Measurements from ENCODE around the gene DLG2. TPM values are rescaled to one million over a fixed set of nuclear protein-coding genes. Genes with fewer than 3 reads are reported as not detected.

Gene DLG2
- total RNA-seq, 1 donor = 3.0 TPM

DNA sequence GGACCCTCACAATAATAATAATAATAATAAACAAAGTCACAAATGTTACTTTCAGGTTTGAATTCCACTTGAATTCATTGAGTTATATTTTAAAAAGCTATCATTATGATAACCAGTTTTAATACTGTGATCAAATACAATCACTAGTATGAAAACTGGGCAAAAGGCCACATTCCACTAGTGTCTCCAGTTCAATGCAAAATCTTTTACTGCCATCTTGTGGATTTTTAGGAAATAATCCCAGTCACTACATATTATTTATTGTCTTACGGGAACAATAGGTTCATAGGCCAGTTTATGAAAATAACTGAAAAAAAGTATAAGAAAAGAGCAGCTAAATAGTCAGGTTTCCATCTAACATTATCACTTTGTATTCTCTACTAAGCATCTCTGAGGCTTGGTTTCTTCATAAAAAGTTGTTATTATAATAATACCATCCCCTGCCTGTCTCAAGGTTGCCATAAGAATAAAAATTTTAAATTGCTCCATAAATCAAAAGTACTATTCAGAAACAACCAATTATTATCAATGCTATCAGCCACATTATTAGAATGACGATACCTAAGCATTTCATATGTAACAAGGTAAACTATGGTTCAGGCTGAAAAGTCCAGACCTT lies 1807.1 kb downstream of the DLG2 start:
- H3K4me3 ChIP-seq (ENCODE audit: low read depth, low read length) = no peak overlapping the region
- TF ChIP-seq, protein P1, sequence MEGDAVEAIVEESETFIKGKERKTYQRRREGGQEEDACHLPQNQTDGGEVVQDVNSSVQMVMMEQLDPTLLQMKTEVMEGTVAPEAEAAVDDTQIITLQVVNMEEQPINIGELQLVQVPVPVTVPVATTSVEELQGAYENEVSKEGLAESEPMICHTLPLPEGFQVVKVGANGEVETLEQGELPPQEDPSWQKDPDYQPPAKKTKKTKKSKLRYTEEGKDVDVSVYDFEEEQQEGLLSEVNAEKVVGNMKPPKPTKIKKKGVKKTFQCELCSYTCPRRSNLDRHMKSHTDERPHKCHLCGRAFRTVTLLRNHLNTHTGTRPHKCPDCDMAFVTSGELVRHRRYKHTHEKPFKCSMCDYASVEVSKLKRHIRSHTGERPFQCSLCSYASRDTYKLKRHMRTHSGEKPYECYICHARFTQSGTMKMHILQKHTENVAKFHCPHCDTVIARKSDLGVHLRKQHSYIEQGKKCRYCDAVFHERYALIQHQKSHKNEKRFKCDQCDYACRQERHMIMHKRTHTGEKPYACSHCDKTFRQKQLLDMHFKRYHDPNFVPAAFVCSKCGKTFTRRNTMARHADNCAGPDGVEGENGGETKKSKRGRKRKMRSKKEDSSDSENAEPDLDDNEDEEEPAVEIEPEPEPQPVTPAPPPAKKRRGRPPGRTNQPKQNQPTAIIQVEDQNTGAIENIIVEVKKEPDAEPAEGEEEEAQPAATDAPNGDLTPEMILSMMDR (IDR thresholded peaks at IDR 0.05; ENCODE audit: insufficient read depth, low read length) = peak; percentile 53
- peak; percentile 88 for DNase-seq (ENCODE audit: low read depth)

DNA sequence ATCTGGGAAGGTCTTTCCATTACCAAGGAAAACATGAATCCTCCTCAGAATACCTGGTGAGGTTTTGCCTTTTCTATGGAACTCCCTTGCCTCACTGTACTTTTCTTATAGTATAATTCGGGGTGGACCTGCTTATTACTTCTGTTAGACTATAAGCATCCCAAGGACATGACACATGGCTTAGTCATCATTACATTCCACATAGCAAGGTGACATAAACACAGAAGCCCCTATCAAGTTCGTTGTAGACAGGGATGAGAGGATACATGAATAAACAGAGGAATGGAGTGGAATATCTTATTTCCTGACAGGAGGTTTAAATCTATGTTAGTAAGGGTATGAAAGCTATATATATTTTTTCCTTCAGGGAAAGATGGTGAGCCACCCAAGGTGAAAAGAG lies 1808.8 kb downstream of the DLG2 start:
- TF ChIP-seq, protein P1 (IDR thresholded peaks at IDR 0.05; ENCODE audit: insufficient read depth, low read length) = no peak

DNA sequence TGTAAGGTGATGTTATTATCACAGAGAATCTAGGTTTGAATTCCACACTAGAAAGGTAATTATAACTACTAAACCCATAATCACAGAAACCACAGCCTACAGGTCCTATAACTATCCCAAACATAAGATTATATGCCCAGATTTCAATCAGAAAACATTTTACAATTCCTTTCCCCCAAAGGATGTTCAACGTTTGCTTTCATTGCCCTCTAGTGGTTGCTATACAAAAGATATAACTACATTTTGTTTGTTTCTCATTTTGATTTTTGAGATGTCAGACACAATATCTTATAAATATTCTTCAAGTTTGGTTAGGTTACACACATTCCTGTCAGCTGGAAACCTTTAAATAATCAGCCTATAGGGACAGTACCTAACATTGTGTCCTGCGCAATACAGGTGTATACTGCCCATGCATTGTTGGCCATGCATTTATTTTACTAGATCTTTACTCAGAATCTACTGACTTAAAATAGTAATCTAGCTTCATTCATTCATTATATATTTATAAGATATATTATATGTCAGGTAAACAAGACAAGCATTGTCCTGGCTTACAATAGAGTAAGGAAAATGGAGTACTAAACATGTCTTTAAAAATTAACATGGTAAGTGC lies 1810.5 kb downstream of the DLG2 start:
- H3K4me3 ChIP-seq (ENCODE audit: low read depth, low read length) = no peak overlapping the region
- TF ChIP-seq, protein P1 (IDR thresholded peaks at IDR 0.05; ENCODE audit: insufficient read depth, low read length) = peak; percentile 49
- peak; percentile 29 for DNase-seq (ENCODE audit: low read depth)

More for the DNA sequence above, 1808.8 kb downstream of the DLG2 start:
- DNase-seq (ENCODE audit: low read depth) = no peak
- H3K4me3 ChIP-seq (ENCODE audit: low read depth, low read length) = no peak overlapping the region

DNA sequence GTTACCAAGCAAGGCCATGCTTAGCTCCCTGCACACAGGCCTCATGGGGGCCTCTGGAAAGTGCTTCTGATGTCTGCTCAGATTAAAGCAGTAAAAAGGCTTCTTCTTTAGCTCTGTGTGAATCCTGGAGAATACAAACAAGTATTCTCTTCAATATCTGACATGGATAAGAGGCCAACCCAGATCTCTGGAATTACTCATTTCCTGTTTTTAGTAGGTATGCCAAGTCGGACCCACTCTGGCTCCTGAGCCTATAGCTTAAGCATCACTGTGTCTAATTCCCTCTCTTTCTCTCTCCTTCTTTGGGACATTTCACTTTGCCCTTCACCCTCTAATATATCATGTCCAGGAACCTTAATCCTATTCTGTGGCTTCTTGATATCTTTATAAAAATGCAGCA lies 1811.4 kb downstream of the DLG2 start:
- TF ChIP-seq, protein P1 (IDR thresholded peaks at IDR 0.05; ENCODE audit: insufficient read depth, low read length) = no peak
- H3K4me3 ChIP-seq (ENCODE audit: low read depth, low read length) = no peak overlapping the region
- no peak for DNase-seq (ENCODE audit: low read depth)

DNA sequence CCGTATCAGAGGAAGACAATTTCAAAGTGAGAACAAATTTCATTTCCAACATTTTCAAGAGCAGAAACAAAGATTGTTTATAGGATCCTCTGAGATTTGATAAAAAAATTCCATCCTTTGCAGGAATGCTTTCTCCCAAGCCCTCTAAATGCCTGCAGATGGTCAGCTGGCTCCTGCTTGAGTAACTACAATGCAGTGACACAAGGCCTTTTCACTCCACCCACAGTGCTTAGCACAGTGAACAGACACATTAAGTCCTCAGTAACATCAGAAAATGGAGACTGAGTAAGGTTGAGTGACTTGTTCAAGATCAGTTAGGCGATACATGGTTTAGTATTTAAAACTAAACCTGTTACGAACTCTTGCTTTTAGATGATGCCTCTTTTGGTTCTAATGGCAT lies 1813.8 kb downstream of the DLG2 start:
- DNase-seq (ENCODE audit: low read depth) = no peak
- TF ChIP-seq, protein P1 (IDR thresholded peaks at IDR 0.05; ENCODE audit: insufficient read depth, low read length) = no peak
- H3K4me3 ChIP-seq (ENCODE audit: low read depth, low read length) = no peak overlapping the region

DNA sequence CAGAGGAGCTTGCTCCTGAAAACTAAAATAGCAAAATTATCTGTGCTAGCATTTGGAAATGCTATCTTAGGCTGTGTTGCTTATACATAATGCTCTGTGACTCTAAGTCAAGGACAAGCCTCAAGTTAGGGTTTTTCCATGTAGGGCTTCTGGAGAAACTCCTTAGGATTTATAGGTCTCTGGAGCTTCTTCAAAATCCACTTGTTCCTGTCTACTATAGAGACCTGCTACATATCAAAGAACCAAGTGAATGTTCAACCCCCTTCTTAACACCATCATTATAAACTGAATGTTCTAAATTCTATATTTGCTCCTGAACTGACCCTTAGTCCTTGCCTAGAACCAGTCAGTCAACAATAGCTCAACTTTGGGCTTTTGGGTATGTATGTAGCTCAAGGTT lies 1817.9 kb downstream of the DLG2 start:
- no peak for DNase-seq (ENCODE audit: low read depth)
- no peak overlapping the region for H3K4me3 ChIP-seq (ENCODE audit: low read depth, low read length)
- TF ChIP-seq, protein P1 (IDR thresholded peaks at IDR 0.05; ENCODE audit: insufficient read depth, low read length) = no peak
